IPS-18c (cell line): ENCODE measurements around the gene RBCK1.
"Not testable (repeated sequence)": the region's sequence is repeated elsewhere in the genome, so short reads cannot be mapped to it uniquely, and the experiment has no call there.

Experiments
- H3K4me3 ChIP-seq: 2 replicates; pipeline ENCODE4 v1.7.0; 2013; ENCODE audit warnings: low read depth, mild to moderate bottlenecking, low read length, moderate library complexity; ENCODE audit not compliant: insufficient read depth
- H3K9me3 ChIP-seq: one replicate; pipeline ENCODE4 v1.6.1; 2013; ENCODE audit warnings: mild to moderate bottlenecking, low read length, moderate library complexity; ENCODE audit not compliant: control insufficient read depth, insufficient read depth

RBCK1 gene

DNA sequence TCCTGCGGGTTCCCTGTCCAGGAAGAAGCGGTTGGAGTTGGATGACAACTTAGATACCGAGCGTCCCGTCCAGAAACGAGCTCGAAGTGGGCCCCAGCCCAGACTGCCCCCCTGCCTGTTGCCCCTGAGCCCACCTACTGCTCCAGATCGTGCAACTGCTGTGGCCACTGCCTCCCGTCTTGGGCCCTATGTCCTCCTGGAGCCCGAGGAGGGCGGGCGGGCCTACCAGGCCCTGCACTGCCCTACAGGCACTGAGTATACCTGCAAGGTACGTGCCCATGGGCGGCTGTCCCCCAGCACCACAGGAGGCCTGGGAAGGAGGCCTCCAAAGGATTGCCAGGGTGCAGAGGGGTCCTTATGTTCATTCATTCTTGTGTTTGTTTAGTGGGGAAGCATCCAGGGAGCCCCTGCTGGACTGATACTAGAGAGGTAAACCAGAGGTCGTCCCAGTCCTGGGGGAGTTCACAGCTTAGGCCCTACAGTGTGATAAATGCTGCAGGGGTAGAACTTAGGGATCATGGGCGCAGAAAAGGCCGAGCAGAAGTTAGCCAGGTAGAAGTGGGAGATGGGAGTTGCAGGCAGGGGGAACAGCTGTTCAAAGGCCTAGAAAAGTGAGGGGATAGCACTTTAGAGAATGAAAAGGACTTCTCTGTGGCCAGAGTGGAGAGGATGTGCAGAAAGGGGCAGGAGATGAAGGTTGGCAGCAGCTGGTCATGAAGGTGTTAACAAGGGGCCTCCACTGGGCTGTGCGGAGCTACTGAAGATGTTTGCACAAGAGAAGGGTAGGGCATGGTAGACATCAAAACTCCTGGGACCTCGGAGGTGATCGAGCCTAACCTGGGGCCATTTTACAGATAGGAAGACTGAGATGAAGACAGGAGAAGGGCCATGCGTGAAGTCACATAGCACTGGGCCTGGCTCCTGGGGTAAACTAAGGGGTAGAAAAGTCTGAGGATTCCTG is 19.8 kb upstream of the RBCK1 start:
- H3K9me3 ChIP-seq, result no peaks in the 10 kb centered on the region
- no peak overlapping the region for H3K4me3 ChIP-seq

DNA sequence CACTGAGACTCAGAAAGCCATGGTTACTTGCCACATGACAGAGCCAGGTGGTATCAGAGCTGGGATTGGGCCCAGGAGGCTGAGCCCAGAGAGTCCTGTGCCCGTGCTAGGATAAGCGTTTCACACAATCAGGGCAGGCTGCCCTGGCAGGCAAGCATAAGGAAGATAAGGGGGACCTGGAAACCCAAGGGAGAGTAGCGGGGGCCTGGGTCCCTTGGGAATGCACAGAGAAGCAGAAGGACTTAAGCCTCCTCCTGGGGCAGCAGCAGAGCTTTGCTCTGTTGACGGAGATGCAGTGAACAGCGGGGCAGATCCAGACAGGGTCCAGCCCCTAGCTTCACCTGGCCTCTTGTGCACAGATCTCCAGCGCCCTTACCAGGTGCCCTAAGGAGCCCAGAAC is 18.9 kb upstream of the RBCK1 start:
- Histone ChIP-seq H3K9me3 (no peaks in the 10 kb centered on the region), H3K4me3 (no peak overlapping the region)

DNA sequence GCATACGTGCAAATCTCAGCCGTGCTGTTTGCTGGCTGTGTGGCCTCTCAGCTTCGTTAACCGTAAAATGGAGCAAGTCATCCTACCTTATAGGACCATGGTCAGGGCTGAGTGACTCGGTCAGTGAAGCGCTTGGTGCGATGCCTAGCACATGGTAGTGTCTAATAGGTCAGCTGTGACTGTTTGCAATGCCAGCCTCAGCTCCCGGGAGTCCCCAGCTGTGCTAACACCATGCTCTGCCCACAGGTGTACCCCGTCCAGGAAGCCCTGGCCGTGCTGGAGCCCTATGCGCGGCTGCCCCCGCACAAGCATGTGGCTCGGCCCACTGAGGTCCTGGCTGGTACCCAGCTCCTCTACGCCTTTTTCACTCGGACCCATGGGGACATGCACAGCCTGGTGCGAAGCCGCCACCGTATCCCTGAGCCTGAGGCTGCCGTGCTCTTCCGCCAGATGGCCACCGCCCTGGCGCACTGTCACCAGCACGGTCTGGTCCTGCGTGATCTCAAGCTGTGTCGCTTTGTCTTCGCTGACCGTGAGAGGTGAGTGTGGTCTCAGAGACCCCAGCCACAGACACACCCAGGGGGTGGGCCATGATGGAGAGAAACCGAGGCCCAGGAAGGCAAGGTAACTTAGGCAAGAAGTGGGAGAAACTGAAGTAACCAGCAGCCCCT is 16.9 kb upstream of the RBCK1 start:
- Histone ChIP-seq H3K4me3 (no peak overlapping the region), H3K9me3 (no peaks in the 10 kb centered on the region)

DNA sequence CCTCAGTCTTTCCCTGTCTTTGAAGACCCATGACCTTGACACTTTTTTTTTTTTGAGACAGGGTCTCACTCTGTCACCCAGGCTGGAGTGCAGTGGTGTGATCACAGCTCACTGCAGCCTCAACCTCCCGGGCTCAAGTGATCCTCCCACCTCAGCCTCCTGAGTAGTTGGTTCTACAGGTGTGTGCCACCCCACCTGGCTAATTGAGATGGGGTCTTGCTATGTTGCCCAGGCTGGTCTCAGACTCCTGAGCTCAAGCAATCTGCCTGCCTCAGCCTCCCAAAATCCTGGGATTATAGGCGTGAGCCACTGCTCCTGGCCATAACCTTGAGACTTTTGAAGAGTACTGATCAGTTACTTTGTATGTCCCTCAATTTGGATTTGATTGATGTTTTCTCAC is 14.8 kb upstream of the RBCK1 start:
- not testable (repeated sequence) for H3K4me3 ChIP-seq, H3K9me3 ChIP-seq

DNA sequence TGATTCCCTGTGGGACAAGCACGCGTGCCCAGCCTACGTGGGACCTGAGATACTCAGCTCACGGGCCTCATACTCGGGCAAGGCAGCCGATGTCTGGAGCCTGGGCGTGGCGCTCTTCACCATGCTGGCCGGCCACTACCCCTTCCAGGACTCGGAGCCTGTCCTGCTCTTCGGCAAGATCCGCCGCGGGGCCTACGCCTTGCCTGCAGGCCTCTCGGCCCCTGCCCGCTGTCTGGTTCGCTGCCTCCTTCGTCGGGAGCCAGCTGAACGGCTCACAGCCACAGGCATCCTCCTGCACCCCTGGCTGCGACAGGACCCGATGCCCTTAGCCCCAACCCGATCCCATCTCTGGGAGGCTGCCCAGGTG is 11.9 kb upstream of the RBCK1 start:
- Histone ChIP-seq H3K9me3 (no peaks in the 10 kb centered on the region), H3K4me3 (no peak overlapping the region)

DNA sequence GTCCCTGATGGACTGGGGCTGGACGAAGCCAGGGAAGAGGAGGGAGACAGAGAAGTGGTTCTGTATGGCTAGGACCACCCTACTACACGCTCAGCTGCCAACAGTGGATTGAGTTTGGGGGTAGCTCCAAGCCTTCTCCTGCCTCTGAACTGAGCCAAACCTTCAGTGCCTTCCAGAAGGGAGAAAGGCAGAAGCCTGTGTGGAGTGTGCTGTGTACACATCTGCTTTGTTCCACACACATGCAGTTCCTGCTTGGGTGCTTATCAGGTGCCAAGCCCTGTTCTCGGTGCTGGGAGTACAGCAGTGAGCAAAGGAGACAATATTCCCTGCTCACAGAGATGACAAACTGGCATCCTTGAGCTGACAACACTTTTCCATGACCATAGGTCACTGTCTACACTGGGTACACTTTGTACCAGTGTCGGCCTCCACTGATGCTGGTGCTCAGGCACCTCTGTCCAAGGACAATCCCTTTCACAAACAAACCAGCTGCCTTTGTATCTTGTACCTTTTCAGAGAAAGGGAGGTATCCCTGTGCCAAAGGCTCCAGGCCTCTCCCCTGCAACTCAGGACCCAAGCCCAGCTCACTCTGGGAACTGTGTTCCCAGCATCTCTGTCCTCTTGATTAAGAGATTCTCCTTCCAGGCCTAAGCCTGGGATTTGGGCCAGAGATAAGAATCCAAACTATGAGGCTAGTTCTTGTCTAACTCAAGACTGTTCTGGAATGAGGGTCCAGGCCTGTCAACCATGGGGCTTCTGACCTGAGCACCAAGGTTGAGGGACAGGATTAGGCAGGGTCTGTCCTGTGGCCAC is 11.3 kb upstream of the RBCK1 start:
- Histone ChIP-seq H3K4me3 (no peak overlapping the region), H3K9me3 (no peaks in the 10 kb centered on the region)

DNA sequence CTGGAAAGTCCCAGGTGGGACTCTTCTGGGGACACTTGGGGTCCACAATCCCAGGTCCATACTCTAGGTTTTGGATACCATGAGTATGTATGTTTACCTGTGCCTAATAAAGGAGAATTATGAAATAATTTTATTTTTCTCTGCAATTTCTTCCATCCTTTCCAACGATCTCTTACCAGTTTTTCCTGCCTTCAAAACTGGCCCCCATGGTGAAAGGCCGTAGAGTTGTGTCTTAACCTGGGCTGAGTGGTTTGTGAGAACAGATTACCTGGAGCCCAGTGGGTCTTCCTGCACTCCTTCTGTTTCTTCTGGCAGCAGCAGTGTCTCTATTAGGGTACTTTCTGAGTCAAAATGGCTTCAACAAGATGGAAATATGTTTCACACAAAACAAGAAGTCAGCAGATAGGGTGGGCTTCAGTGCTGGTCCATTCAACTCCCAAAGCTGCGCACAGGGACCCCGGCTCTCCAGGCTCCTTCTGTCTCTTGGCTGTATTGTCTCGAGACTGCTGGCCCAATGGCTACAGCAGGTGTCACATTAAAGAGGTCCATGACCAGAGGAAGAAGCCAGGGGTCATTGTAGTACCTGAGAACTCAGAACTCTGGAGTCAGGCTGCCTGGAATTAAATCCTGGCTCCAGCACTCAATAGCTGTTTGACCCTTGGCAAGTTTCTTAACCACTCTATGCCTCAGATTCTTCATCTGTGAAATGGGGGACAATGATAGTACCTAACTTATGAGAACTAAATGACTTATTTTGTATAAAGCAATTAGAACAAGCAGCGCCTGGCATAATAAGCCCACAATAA is 10.5 kb upstream of the RBCK1 start:
- H3K9me3 ChIP-seq, result no peaks in the 10 kb centered on the region

DNA sequence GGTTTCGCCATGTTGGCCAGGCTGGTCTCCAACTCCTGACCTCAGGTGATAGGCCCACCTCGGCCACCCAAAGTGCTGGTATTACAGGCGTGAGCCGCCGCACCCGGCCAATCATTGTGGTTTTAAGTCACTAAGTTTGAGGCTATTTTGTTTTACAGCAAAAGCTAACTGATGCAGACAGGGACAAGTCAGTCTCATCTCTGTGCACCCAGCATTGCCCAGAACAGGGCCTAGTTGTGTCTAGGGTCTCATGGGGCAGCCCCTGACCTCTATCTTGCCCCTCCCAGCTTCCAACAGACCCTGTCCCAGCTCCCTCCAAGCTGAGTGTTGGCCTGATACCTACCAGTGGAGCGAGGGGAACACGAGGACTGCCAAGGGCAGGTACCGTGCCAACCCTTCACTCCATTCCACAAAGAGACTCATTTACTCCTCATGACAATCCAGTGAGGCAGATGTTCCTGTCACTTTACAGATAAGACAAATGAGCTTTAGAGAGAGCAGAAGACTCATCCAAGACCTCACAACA is 8.9 kb upstream of the RBCK1 start:
- H3K4me3 ChIP-seq, result no peak overlapping the region

More for the DNA sequence above, 10.5 kb upstream of the RBCK1 start:
- no peak overlapping the region for H3K4me3 ChIP-seq

DNA sequence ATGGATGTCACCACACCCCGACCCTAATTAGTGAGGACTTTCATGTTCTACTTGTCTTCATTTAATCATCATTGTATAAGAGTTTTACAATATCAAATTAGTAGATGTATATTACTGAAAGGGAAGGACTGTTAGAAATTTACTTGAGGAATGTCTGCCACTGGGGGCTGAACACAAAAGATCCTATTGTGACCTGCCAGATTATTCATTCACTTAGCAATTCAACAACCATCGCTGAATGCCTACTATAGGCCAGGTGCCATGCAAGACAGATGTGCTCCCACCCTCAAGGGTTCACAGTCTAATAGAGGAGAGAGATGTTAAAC is 8.0 kb upstream of the RBCK1 start:
- H3K9me3 ChIP-seq, result peaks cover 4% of the 10 kb centered on the region
- H3K4me3 ChIP-seq, result no peak overlapping the region

More for the DNA sequence above, 8.9 kb upstream of the RBCK1 start:
- peaks cover 4% of the 10 kb centered on the region for H3K9me3 ChIP-seq

DNA sequence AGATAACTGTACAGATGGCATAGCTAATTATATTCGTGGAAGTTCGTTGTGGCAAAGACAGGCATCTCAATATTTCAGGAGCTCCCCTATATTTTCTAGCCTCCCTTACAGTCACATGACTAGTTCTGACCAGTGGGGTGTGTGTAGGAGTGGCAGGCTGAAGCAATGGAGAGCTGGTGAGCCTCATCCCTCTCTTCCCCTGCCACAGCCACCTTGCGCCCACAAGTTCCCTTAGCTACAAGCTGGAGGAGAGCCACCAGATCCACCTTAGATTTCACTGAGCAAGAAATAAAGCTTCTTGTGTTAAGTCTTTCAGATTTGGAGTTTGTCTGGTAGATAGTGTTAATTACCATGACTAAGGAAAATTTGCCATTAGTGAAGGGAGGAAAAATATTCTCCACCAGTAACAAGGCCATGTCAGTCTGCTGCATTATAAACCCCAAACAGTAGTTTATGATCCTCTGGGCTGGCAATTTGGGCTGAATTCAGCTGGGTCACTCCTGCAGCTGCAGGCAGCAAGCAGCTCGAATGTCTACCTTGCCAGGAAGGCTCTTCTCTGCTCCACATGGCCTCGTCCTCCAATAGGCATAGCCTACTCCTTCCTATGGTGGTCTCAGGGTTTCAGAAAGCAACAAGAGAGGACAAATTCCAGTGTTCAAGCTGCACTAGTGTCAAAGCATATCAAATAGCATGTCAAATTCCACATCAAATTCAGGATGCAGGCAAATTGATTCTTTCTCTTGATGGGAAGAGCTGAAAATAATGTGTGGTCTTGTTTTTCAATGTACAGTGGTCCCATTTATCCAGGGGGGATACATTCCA is 7.4 kb upstream of the RBCK1 start:
- H3K9me3 ChIP-seq, result peaks cover 4% of the 10 kb centered on the region

DNA sequence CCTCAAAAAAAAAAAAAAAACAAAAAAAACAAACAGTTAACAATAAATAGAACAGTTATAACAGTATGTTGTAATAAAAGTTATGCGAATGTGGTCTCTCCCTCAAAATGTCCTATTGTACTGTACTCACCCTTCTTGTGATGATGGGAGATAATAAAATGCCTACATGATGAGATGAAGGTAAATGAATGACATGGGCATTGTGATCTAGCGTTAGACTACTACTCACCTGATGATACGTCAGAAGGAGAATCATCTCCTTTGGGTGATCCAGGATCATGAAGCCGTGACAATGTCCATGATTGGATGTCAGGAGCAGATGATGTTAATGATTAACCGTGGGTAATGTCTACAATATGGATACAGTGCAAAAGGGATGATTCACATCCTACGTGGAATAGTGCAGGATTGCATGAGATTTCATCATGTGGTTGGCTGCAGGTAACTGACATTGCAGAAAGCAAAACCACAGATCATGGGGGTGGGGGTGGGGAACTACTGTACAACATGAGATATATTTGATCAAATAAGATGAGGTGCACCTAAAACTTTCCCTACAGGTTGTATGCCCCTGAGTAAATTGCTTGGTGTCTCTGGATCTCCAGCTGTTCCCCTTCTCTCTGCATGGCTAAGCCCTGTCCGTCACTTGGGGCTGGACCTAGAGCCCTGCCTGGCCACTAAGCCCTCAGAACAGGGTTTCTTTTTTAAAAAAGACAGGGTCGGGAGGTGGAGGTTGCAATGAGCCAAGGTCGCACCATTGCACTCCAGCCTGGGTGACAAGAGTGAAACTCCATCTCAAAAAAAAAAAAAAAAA is 6.2 kb upstream of the RBCK1 start:
- H3K9me3 ChIP-seq, result peaks cover 4% of the 10 kb centered on the region
- H3K4me3 ChIP-seq, result no peak overlapping the region

More for the DNA sequence above, 7.4 kb upstream of the RBCK1 start:
- no peak overlapping the region for H3K4me3 ChIP-seq

DNA sequence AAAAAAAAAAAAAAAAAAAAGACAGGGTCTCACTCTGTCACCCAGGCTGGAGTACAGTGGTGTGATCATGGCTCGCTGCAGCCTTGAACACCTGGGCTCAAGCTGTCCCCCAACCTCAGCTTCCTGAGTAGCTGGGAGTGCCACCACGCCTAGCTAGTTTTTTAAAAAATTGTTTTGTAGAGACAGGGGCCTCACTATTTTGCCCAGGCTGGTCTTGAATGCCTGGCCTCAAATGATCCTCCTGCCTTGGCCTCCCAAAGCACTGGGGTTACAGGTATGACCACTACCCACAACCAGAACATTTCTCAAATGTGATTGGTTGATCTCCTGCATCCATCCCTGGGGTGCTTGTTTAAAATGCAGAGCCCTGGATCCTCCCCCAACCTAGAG is 5.6 kb upstream of the RBCK1 start:
- H3K9me3 ChIP-seq, result peaks cover 4% of the 10 kb centered on the region
- H3K4me3 ChIP-seq, result no peak overlapping the region

DNA sequence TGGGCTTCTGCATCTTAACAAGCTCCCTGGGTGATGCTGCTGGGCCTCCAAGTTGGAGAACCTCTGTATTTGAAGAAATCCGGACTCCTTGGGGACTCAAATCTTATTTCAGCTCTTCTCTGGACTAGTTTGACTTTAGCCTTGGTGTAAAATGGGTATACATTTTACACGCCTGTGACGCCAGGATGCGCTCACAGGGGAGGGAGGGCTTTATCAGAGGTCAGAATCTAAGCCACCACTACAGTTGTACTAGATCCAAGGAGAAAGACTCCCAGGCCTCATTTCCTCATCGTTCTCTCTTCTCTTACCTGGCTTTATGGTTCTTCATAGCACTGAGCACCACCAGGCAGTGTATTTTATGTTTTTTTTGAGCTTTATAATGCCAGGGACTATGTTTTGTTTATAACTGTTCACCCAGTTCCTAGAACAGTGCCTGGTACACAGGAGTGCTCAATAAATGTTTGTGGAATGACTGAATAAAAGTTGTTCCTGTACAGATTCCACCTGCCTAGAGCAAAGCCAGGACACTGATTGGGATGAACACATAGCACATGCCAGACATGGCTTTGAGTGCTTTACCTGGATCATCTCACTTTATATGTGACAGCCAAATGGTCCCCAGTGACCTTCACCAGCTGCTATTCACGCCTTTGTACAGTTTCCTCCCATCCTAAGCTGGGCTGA is 5.1 kb upstream of the RBCK1 start:
- Histone ChIP-seq H3K4me3 (no peak overlapping the region), H3K9me3 (peaks cover 4% of the 10 kb centered on the region)

DNA sequence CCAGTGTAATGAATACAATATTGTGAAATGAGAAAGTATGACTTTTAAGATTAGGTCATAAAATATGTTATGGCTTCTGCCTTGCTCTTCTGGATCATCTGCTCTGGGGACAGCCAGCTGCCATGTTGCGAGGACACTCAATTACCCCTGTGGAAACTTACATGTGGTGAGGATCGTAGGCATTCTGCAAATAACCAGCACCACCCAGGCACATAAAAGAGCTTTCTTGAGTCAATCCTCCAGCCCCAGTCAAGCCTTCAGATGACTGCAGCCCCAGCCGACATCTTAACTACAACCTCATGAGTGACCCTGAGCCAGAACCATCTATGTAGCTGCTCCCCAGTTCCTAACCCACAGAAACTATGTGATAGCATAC is 4.5 kb upstream of the RBCK1 start:
- Histone ChIP-seq H3K9me3 (peaks cover 4% of the 10 kb centered on the region), H3K4me3 (no peak overlapping the region)

DNA sequence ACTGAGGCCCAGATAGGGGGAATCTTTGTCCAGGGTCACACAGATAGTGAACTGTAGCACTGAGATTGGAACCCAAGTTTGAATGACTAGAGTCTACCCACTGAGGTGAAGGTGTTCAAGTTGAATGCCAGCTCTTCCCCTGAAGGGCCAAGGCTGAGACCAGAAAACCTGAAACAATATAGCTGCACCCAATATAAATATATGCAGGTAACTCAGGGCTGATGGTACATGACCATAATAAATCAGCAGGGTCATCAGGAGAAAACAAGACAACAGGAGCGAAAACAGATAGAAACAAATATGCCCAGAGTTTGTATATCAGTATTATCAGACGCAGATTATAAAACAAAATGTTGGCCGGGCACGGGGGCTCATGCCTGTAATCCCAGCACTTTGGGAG is 4.0 kb upstream of the RBCK1 start:
- Histone ChIP-seq H3K9me3 (peaks cover 4% of the 10 kb centered on the region), H3K4me3 (no peak overlapping the region)
